CD4-positive, alpha-beta T cell treated with Interleukin-10 for 1 hour (primary cell): Measurements from ENCODE around the gene EIF4G1.
"Not testable (repeated sequence)": the region's sequence is repeated elsewhere in the genome, so short reads cannot be mapped to it uniquely, and the experiment has no call there.

Experiments
- DNase-seq: peaks from one replicate; pipeline ENCODE4 v3.0.0-alpha.2; 2020

Gene EIF4G1

GRCh38 chr3:184335291-184335660, 20.9 kb downstream of the EIF4G1 start:
- DNase-seq = no peak

DNA sequence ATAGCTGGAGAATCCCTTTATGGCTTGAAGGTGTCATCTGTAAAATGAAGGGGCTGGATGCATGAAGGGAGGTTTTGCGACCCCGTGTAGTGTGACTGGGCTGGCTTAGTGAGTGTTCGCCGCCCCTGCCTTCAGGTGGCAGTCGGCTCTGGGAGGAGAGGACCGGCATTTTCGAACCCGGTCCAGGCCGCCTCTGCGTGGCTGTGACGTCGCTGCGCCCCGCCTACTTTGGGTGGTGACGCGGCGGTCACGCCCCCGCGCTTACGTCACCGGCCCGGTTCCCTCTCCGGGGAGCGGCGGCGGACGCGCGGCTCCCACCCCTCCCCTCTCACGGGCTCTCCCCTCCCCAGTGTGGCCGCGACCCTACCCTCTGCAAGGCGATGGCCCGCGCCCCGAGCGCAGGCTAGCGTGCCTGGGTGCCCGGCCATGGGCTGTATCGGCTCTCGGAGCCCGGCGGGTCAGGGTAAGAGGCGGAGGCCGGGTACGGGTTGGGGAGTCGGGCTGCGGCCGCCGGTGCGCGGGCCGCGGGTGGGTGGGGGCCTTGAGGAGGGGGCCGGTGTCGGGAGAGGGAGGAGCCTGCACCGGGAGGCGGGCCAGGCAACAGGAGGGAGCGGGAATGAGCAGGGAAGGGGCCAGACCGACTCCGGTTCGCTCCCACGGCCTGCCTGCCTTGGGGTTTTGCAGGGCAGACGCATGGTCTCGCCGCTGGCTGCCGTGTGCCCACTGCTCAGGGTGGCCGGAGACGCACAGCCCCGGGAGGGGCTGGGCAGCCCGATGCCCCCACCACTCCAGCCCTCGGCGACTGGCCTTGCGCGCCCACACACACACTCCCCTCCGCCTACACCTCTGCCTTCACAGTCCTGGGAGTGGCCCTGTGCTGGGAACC, 21.5 kb downstream of the EIF4G1 start:
- peak; percentile 91 for DNase-seq

DNA sequence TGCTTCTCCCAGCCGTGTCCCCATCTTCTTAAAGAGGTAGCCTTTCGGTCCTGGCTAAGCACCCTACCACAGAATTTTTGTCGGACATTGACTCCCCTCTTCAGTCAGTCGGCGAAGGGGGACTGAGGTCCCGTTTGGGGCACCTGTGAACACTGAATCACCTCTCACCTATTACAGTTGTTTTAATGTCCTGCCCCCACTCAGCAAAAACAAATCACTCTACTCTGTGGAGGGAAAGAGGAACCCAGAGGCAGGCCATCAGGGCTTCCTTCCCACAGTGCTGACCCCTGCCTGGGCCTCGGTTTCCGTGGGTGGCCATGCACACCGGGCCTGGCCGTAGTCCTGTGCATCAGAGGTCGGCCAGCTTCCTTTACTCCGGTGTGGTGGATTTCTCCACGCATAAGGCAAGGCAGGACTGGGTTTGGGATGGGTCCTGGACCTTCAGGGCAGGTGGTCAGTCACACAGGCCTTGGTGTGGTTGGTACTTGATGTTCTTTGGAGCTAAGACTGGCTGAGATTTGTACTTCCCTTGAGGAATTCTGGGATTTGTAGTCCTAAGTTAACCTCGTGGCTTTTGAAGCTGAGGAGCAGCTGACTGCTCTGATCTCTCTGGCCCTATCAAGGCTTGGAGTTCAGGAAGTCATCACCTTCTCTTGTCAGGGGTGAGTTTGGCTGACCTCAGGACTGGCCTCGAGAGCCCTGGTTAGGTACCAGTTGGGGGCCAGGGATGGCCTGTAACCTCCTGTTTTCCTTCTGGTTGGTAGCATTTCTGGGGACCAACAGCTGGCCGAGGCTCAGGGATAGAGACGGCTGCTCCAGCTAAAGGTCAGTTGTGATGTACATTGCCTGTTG, 22.4 kb downstream of the EIF4G1 start:
- no peak for DNase-seq

DNA sequence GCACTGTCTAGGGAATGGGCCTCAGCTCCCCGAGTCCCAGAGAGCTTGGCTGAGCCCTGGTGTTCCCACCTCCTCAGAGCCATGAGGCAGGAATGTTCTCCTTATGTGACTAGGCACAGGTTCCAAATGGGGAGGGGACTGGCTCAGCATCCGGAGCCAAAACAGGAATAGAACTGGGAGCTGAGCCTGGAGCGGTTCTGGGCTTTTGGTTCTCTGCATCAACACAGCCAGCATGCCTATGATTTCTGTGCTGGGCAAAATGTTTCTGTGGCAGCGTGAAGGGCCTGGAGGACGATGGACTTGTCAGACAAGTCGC, 23.0 kb downstream of the EIF4G1 start, which contains the start of gene FAM131A:
Gene FAM131A, plus strand, starts transcription at position 202 of the 316 bp plus-strand sequence. Its CDS starts 31 bp downstream, at position 233.
- no peak for DNase-seq

GRCh38 chr3:184337981-184338380, 23.6 kb downstream of the EIF4G1 start:
- DNase-seq = no peak

DNA sequence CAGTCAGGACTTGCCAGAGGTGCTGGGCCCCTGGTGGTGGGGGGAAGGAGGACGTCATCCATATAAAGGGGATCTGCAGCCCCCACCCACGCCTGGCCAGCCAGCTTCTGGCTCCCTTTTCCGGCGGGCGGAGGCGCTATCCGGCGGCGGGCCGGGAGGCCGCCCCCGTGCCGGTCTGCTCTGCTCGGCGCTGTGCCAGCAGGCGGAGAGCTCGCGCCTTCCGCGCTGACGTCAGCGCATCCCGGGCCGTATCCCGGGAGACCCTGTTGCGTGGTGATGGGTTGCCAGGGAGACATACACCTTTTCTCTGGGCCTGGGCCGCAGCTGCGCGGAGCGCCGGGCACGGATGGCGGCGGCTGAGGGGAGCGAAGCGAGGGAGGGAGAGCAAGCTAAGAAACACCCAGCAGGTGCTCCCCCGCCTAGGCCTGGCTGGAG, 24.1 kb downstream of the EIF4G1 start:
- peak; percentile 28 for DNase-seq

DNA sequence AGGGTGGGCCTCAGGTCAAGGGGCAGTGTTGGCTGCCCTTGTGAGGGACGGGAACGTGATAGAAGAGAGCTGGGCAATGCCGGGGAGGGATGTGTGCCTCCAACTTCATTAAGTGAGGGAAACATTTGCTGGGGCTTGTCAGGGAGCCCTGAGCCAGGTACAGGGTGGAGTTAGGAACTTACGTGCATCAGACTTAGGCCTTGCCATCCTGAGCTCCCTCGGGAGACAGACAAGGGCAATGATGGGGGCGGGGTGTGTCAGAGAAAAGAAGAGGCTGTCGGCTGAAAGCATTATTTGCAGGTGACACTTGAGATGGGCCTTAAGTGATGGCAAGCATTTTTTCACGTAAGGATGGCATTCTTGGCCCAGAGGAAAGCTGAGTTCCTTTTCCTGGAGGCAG, 24.6 kb downstream of the EIF4G1 start:
- no peak for DNase-seq

DNA sequence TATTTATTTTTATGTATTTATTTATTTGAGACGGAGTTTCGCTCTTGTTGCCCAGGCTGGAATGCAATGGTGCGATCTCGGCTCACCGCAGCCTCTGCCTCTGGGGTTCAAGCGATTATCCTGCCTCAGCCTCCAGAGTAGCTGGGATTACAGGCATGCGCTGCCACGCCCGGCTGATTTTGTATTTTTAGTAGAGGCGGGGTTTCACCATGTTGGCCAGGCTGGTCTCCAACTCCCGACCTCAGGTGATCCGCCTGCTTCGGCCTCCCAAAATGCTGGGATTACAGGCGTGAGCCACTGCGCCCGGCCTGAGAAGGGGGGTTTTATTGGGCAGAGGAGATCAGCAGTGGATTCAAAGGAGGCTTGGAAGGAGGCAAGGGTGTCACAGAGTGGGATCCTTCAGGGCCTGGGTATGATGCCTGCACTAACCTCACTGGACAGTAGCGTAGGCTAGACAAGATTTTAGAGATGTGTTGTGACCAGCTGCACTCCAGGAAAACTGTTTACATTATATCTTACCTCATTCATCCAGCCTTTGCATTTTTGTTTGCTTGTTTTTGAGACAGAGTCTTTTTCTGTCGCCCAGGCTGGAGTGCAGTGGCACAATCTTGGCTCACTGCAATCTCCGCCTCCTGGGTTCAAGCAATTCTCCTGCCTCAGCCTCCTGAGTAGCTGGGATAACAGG, 25.2 kb downstream of the EIF4G1 start:
- not testable (repeated sequence) for DNase-seq

DNA sequence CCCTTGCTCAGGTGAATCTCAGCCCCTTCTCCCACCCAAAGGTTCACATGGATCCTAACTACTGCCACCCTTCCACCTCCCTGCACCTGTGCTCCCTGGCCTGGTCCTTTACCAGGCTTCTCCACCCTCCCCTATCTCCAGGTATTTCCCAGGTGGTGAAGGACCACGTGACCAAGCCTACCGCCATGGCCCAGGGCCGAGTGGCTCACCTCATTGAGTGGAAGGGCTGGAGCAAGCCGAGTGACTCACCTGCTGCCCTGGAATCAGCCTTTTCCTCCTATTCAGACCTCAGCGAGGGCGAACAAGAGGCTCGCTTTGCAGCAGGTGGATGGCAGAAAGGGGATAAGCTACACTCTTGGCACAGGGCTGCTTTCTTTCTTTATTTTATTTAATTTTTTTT, 27.5 kb downstream of the EIF4G1 start:
- DNase-seq = no peak

- DNase-seq = no peak
Measured at GRCh38 chr3:184343200-184343876, 28.9 kb downstream of the EIF4G1 start.

GRCh38 chr3:184344579-184345316, 30.3 kb downstream of the EIF4G1 start:
- no peak for DNase-seq

- no peak for DNase-seq
Measured at GRCh38 chr3:184345317-184346144, 31.1 kb downstream of the EIF4G1 start.

DNA sequence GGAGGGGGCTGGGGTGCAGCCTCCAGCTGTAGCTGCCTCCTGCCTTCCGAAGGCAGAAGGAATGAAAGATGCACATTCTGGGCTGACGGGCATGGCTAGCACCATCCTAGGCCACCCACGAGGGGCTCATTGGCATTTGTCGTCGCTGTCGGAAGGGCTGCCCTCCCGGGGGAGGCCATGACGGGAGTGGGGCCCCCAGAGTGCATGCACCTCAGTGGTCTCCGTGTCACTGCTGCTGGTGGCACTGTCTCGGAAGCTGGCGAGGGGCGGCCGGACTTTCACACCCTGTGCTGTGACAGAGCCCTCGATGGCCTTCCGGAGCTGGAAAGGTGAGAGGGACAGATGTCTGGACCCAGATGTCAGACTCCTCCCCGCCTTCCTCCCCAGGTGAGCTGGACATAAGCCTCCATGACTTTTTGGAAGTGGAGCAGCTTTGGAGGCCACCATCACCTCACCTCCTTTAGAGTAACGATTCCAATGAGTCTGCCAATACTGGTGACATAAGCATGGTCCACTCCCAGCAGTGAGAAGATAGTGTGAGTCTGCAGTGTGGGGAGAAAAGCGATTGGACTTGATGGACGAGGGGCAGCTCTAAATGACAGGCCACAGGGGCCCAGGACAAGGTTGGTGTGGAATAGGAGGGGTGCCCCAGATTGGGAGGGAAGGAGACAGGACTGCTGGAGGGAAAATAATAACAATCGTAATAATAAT, 32.2 kb downstream of the EIF4G1 start:
- no peak for DNase-seq

DNA sequence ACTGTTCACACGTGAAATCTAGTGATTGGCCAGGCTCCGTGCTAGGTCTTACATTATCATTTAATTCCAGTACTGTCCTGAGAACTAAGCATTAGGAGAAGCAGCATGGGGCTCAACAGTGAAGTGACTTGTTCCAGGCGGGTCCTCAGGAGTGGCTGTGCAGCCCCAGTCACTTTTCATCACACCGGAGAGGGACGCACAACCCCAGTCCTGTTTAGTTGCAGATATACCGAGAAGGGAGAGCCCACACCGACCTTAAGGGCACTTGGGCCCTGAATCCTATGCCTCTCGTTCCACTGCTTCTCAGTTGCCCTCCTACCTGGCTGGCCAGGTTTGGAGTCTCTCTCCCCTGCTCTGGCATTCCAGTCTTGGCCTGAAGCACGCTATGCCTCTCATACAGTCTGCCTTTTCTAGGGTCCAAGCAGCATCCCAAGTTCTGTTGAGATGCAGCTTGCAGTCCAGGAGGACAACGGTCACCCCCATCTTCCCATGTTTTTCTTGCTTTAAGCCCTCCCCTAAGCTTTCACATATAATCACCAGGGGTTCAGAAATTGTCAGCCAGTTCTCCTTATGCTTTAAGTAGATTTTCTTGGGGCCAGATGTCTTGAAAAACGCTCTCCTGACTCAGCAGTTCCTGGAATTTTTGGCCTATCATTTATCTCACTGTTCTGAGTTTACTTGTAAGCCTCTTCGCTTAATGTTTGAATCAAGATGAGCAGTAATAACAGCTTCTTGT, 33.1 kb downstream of the EIF4G1 start:
- DNase-seq = no peak

DNA sequence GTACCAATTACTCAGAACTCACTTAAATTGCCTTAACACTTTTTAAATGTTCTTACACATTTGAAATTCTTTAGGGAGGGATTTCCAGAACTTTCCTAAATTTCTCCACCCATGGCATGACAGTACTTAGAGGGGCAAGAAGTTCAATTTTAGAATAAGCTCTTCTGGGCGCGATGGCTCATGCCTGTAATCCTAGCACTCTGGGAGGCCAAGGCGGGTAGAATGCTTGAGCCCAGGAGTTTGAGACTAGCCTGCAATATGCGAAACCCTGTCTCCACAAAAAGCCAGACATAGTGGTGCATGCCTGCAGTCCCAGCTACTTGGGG, 33.6 kb downstream of the EIF4G1 start:
- DNase-seq = no peak

DNA sequence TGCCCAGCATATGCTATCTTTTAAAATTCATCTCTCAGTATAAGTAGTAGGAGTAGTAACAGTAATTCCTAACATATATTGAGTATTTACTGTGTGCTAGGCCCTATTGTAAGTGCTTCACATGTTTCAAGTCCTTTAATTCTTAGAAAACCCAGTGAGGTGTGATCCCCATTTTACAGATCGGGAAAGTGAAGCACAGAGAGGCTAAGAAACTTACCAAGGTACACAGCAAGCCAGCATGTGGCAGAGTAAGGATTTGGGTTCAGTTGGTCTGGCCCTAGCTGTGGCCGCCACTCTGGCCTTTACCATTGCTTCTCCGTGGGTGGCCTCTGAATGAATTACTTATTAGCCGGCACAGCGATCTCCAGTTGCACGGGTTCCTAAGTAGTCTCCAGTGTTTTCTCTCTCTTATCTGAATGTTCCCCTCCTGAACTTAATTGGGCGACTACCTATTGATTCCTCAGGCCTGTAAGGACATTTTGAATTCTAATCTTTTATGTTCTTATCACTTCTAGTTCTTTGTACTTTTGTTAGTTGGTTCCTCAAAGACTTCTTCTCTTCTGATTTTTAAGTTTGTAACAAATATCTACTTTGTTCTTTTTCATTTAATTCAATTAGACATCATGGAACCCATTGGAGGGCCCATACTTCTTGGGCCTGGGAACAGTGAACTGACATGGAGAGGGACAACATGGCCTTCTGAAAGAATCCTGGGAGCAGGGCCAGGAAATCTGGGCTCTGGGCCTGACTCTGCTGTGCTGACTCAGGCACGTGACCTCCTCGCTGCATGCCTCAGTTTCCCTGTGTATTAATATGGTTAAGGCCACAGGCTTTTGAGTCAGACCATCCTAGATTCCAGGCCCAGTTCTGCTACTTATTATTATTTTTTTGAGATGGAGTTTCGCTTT, 35.4 kb downstream of the EIF4G1 start:
- DNase-seq = no peak

DNA sequence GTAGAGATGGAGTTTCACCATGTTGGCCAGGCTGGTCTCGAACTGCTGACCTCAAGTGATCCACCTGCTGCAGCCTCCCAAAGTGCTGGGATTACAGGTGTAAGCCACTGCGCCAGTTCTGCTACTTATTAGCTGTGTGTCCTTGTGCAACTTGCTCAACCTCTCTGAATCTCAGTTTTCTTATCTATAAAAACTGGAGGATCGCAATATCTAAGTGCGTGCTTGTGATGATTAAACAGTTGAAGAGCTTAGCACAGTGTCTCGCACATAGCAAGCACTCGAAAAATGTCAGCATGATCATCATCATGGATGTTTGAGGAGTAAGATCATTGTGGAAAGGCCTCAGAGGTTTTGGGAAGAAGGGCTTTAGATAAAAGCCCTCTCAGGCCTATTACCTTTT, 36.2 kb downstream of the EIF4G1 start:
- DNase-seq = no peak

DNA sequence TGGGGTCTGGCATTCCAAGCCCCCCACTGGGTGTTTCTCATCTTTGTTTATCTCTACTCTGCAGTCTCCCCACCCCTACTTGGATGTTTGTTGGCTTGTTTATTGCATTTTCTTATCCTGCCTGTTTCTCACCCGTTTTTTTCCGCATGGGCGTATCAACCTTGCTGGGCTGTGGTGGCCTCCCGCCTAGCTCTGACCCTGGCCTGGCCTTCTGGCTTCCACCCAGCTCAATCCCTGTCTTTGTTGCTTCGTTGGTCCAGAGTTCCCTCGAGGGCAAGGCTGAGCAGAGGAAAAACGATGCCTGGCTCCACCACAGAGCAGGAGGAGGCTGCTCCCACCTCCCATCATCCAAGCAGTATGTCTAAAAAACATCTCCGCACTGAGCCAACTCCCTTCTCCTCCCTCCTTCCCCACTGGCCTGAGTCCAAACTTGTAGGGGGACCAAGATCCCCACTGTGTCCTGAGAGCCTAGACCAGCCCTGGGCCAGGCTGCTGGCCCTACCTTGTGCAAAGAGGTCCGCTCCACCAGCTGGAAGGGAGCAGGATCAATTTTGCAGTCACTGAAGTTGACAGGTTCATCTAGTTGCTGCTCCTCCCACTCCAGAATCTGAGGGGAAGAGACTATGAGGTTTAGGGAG, 37.2 kb downstream of the EIF4G1 start:
- no peak for DNase-seq
